ENCODE data around the gene POLR2E. TPM values are rescaled to one million over a fixed set of nuclear protein-coding genes. Genes with fewer than 3 reads are reported as not detected.

The POLR2E gene
- total RNA-seq, 1 donor from 2014 or later: 148 TPM

GRCh38 chr19:1103708-1104310, 8.6 kb upstream of the POLR2E start, which contains the start of gene GPX4:
GPX4 (plus strand) TSS chr19:1103994; CDS start chr19:1104044, 50 bp downstream.
- ATAC-seq (peak; percentile 87), DNase-seq (peak; percentile 100)

GRCh38 chr19:1103132-1103707, 8.0 kb upstream of the POLR2E start:
- no peak for DNase-seq
- intact Hi-C loops (cut with micrococcal nuclease): no loop called here
- no peak for ATAC-seq

More at GRCh38 chr19:1103708-1104310, 8.6 kb upstream of the POLR2E start, which contains the start of gene GPX4:
- intact Hi-C loops (cut with micrococcal nuclease): no loop called here

- peak; percentile 1 for ATAC-seq
- intact Hi-C loops (cut with micrococcal nuclease): no loop called here
- DNase-seq: no peak
These were observed 7.4 kb upstream of the POLR2E start for GRCh38 chr19:1102407-1103131.

GRCh38 chr19:1101337-1101698, 6.1 kb upstream of the POLR2E start:
- ATAC-seq (peak; percentile 19), DNase-seq (peak; percentile 61)
- intact Hi-C loops (cut with micrococcal nuclease): no loop called here

GRCh38 chr19:1098177-1099051, 3.2 kb upstream of the POLR2E start:
- no peak for ATAC-seq
- intact Hi-C loops (cut with micrococcal nuclease): no loop called here
- DNase-seq: peak; percentile 33

- DNase-seq (no peak), ATAC-seq (no peak)
- intact Hi-C loops (cut with micrococcal nuclease): no loop called here
These were observed 2.6 kb upstream of the POLR2E start for GRCh38 chr19:1097810-1098176.

DNA sequence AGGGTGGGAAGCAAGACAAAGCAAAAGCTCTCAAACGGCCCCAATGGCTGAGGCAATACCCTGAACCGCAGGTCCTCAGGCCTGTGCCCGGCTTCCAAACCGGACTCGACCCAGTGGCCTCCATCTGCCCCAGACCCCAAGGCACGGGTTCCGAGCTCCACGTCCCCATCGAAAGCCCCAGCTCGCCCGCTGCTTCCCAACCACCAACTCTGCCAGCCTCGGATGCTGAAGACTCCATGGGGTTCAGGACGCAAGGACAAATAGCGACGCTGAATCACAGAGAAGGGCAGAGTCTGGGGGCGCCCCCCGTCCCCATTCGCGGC, 559 bp downstream of the POLR2E start:
- no peak for DNase-seq
- ATAC-seq: no peak
- intact Hi-C loops (cut with micrococcal nuclease): no loop called here

GRCh38 chr19:1093811-1094553, 1.2 kb downstream of the POLR2E start:
- peak; percentile 29 for DNase-seq
- intact Hi-C loops (cut with micrococcal nuclease): no loop called here
- ATAC-seq: no peak

- intact Hi-C loops (cut with micrococcal nuclease): no loop called here
- ATAC-seq: no peak
These were observed 1.8 kb downstream of the POLR2E start for GRCh38 chr19:1093330-1093729.

DNA sequence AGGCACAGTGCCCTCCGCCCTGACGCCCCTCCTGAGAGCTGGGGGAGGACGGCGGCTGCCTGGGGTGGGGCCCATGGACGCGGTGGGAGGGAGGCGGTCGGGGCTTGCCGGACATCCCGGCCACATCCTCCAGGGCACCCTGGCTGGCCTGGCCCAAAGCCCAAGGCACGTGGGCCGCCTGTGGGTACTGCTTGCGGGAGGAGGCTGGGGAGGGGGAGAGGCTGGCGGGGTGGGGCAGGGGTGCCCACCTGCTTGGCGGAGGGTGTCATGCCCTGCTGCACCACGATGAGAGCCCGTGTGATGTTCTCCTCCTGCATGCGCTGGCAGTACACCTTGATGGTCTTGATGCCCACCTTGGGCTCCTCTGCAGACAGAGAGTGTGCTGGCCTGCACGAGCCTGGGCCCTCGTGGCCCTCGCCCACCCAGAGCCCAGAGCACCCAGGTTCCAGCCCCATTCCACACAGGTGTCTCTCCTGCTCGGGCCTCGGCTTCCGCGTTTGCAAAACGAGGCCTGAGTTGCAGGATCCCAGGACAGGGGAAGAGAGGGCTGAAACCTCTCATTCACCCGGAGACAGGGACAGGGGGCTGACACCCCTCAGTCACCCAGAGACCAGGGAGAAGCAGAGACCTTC, 3.5 kb downstream of the POLR2E start:
- ATAC-seq (no peak), DNase-seq (peak; percentile 39)
- intact Hi-C loops (cut with micrococcal nuclease): no loop called here

More at GRCh38 chr19:1093330-1093729, 1.8 kb downstream of the POLR2E start:
- DNase-seq: no peak

DNA sequence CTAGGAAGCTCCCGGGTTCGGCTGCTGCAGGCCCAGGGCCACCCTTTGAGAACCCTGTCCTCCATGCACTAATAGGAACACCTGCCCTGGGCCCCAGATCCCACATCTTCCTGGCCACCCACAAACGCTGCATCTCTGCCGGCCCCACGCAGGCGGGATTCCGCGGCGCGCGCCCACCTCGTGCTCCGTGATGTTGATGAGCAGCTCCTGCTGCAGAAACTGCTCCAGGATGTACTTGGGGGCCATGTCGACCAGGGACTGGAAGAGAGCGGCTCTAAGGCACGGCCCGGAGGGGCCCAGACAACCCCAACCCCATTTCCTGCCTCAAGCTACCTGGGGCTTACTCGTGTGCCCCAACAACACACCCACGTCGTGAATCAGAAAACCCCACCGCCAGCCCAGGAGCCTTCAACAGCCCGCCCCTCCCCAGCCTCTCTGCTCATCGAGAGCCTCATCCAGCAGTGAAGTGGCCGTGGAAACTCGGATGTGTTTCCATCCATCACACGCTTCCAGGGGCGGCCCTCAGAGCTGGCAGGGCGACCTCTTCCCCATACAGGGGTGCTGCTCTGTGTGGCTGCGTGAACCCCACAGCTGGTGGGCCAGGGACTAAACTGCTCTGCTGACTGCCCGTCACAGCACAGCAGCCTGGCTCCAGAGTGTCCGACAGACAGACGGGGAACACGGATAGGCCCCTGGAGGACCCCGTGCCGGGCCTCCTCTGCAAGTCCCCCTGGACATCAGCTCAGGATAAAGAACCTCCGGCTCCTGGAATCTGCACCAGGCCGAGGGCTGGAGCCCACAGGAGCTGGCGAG, 4.2 kb downstream of the POLR2E start:
- intact Hi-C loops (cut with micrococcal nuclease): no loop called here

DNA sequence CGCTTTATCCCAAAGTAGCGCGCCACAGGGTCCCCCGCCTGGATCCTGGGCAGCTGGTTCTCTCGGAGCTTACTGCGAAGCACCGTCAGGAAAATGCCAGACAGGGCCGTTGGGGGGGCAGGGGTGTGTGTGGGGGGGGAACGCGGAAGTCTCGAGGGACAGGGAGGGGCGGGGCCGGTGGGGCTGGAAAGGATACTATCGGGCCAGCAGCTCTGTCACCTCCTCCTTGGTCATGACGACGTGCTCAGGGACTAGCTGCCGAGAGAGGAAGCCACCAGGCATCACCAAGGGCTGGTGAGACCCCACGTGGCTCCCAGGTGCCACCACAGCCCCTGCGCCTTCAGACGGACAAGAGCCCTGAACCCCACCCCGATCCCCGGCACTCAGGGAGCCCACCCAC, 5.3 kb downstream of the POLR2E start:
- intact Hi-C loops (cut with micrococcal nuclease): no loop called here
- ATAC-seq (no peak), DNase-seq (peak; percentile 34)

More for the DNA sequence above, 4.2 kb downstream of the POLR2E start:
- no peak for ATAC-seq
- DNase-seq: no peak

- no peak for DNase-seq
These were observed 5.9 kb downstream of the POLR2E start for GRCh38 chr19:1089126-1089771.

DNA sequence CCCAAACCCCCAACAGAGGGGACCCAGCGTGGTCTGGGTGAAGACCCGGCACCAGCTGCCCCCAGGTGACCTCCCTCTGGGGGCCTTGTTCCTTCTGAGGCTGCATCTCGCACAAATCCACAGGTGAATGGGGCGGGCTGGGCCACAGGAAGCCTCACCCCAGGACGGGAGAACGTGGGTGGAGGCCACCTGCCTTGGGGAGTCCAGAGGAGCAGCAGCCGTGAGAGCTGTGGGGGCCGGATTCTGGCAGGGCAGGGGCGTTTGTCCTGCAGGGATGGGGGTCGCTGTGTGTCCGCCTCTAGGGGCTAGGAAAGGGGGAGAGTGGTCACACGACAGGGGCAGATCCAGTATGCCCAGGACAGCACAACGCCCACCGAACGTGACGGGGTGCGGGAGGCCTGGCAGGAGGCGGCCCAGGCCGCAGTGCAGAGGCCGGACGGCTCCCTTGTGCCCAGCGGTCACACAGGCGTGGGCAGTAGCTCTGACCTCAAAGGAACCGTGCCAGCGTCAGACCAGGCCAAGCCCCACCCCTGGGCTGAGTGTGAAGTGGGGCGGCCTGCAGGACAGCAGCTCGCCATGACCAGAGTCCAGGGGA, 6.7 kb downstream of the POLR2E start:
- DNase-seq: no peak

More at GRCh38 chr19:1089126-1089771, 5.9 kb downstream of the POLR2E start:
- intact Hi-C loops (cut with micrococcal nuclease): no loop called here
- ATAC-seq: no peak

DNA sequence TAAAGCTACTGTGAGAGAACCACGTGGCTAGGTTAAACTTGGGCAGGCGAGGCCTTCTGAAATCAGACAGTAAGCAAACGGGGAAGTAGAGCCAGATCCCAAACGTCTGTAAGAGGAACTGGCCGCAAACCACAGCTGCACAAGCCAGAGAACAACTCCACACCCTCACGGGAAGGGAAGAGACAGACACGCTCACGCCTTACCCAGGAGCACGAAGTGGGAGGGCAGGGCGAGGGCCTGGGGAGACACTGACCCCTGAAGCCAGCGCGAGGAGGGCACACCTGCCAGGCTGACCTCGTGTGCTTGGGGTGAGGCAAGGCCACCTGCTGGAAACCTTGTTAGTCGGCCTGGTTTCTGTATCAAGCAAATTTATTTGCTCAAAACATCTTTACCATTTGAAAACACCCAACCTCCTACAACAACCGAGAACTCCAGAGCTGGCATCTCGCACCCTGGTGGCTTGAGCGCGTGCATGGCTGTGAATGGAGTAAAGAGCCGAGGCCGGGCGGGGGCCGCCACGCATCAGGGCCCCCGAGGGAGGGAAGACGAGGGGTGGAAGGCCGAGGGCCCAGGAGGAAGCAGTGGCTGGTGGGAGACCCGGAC, 7.3 kb downstream of the POLR2E start:
- DNase-seq (peak; percentile 42), ATAC-seq (peak; percentile 58)
- intact Hi-C loops (cut with micrococcal nuclease): no loop called here

More for the DNA sequence above, 6.7 kb downstream of the POLR2E start:
- intact Hi-C loops (cut with micrococcal nuclease): no loop called here
- peak; percentile 46 for ATAC-seq

DNA sequence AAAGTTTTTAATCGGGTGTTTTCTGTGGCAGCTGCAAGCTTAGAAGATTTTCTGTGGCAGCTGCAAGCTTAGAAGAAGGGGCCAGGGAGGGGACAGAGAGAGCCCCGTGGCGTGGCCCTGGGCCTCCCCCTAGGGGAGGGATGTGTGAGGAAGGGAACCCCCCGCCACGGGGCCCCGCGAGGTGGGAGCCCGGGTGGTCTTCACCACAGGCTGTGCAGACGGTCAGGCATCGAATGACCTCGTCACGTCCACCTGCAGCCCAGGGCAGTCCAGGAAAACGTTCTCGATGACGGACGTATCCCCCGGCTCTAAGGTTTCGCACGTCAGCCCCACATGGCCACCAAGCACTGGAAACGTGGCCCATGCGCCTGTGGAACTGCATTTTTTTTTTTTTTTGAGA, 8.6 kb downstream of the POLR2E start:
- ATAC-seq (no peak), DNase-seq (no peak)
- intact Hi-C loops (cut with micrococcal nuclease): no loop called here

All from left ventricle myocardium superior (tissue), 1 donor.